Measurements from ENCODE around the gene MBP. TPM values are rescaled to one million over a fixed set of nuclear protein-coding genes. Genes with fewer than 3 reads are reported as not detected.

The MBP gene
- total RNA-seq, 2 experiments from 2014 or later: 47.0 to 65.7 TPM

- no peak for ATAC-seq
- Mint-ChIP-seq H3K27me3 (no peaks in the 10 kb centered on the region), H3K4me1 (peaks cover 78% of the 10 kb centered on the region), H3K4me3 (no peak overlapping the region), H3K9me3 (ENCODE audit: low read depth) (no peaks in the 10 kb centered on the region), H3K36me3 (ENCODE audit: low read depth) (peaks cover 39% of the 10 kb centered on the region), H3K27ac (peak overlapping the region; percentile 59)
- no peak for DNase-seq
- ChIA-PET POLR2A (no interaction called here), CTCF (interaction anchor here (0.8 to 1.5 kb wide), 4 partner anchors 20 to 36 kb away, joined by 3 to 7 read pairs (median 4); no protein-coding TSS in a partner anchor)
- intact Hi-C loops (cut with DNase I, micrococcal nuclease): no loop called here
Observed at GRCh38 chr18:77098029-77098428, 34.6 kb downstream of the MBP start.

- peaks cover 44% of the 10 kb centered on the region for H3K36me3 Mint-ChIP-seq (ENCODE audit: low read depth)
- intact Hi-C loops (cut with DNase I, micrococcal nuclease): no loop called here
- no peak overlapping the region for H3K4me3 Mint-ChIP-seq
- ATAC-seq (no peak), DNase-seq (no peak)
- peak overlapping the region; percentile 40 for H3K27ac Mint-ChIP-seq
- no peaks in the 10 kb centered on the region for H3K27me3 Mint-ChIP-seq
- no peaks in the 10 kb centered on the region for H3K9me3 Mint-ChIP-seq (ENCODE audit: low read depth)
- POLR2A ChIA-PET: interaction anchor here (0.7 kb wide), 1 partner anchor 45 kb away, joined by 3 read pairs; no protein-coding TSS in a partner anchor
- H3K4me1 Mint-ChIP-seq: peaks cover 79% of the 10 kb centered on the region
- CTCF ChIA-PET: interaction anchor here (0.7 to 2.2 kb wide), 10 partner anchors 19 to 554 kb away, joined by 3 to 7 read pairs (median 3); no protein-coding TSS in a partner anchor
Observed at GRCh38 chr18:77096936-77097886, 35.4 kb downstream of the MBP start.

- DNase-seq (no peak), ATAC-seq (no peak)
- Mint-ChIP-seq H3K4me1 (peaks cover 74% of the 10 kb centered on the region), H3K4me3 (no peak overlapping the region), H3K27me3 (no peaks in the 10 kb centered on the region), H3K27ac (peak overlapping the region; percentile 43), H3K9me3 (ENCODE audit: low read depth) (no peaks in the 10 kb centered on the region), H3K36me3 (ENCODE audit: low read depth) (peaks cover 42% of the 10 kb centered on the region)
- ChIA-PET CTCF (interaction anchor here (0.7 to 2.2 kb wide), 6 partner anchors 13 to 95 kb away, joined by 3 to 5 read pairs (median 4); no protein-coding TSS in a partner anchor), POLR2A (no interaction called here)
- intact Hi-C loops (cut with DNase I, micrococcal nuclease): no loop called here
Observed at GRCh38 chr18:77095391-77096371, 36.9 kb downstream of the MBP start.

- H3K4me1 Mint-ChIP-seq: peaks cover 64% of the 10 kb centered on the region
Observed at GRCh38 chr18:77093586-77093985, 39.0 kb downstream of the MBP start.

GRCh38 chr18:77093067-77093430 lies 39.5 kb downstream of the MBP start:
- H3K4me1 Mint-ChIP-seq: peaks cover 59% of the 10 kb centered on the region
- intact Hi-C loops (cut with DNase I, micrococcal nuclease): no loop called here
- H3K27me3 Mint-ChIP-seq: no peaks in the 10 kb centered on the region
- ChIA-PET POLR2A (no interaction called here), CTCF (interaction anchor here (0.7 kb wide), 1 partner anchor 49 kb away, joined by 3 read pairs; no protein-coding TSS in a partner anchor)
- ATAC-seq: no peak
- H3K9me3 Mint-ChIP-seq (ENCODE audit: low read depth): no peaks in the 10 kb centered on the region
- peaks cover 38% of the 10 kb centered on the region for H3K36me3 Mint-ChIP-seq (ENCODE audit: low read depth)
- no peak for DNase-seq
- no peak overlapping the region for H3K27ac Mint-ChIP-seq
- H3K4me3 Mint-ChIP-seq: no peak overlapping the region

More at GRCh38 chr18:77093586-77093985, 39.0 kb downstream of the MBP start:
- ChIA-PET POLR2A (no interaction called here), CTCF (no interaction called here)
- ATAC-seq: no peak
- Mint-ChIP-seq H3K4me3 (no peak overlapping the region), H3K27ac (no peak overlapping the region), H3K27me3 (no peaks in the 10 kb centered on the region), H3K36me3 (ENCODE audit: low read depth) (peaks cover 36% of the 10 kb centered on the region), H3K9me3 (ENCODE audit: low read depth) (no peaks in the 10 kb centered on the region)
- intact Hi-C loops (cut with DNase I, micrococcal nuclease): no loop called here
- DNase-seq: no peak

- CTCF ChIA-PET: interaction anchor here (0.7 to 1.8 kb wide), 2 partner anchors 48 to 119 kb away, joined by 3 to 5 read pairs; no protein-coding TSS in a partner anchor
- intact Hi-C loops (cut with DNase I, micrococcal nuclease): no loop called here
- peak overlapping the region; percentile 38 for H3K27ac Mint-ChIP-seq
- peaks cover 33% of the 10 kb centered on the region for H3K36me3 Mint-ChIP-seq (ENCODE audit: low read depth)
- no peak for ATAC-seq
- H3K9me3 Mint-ChIP-seq (ENCODE audit: low read depth): no peaks in the 10 kb centered on the region
- H3K27me3 Mint-ChIP-seq: no peaks in the 10 kb centered on the region
- no peak for DNase-seq
- H3K4me3 Mint-ChIP-seq: no peak overlapping the region
- peaks cover 53% of the 10 kb centered on the region for H3K4me1 Mint-ChIP-seq
- POLR2A ChIA-PET: no interaction called here
Observed at GRCh38 chr18:77092104-77093066, 40.2 kb downstream of the MBP start.

- Mint-ChIP-seq H3K27me3 (no peaks in the 10 kb centered on the region), H3K36me3 (ENCODE audit: low read depth) (peaks cover 36% of the 10 kb centered on the region), H3K4me1 (peaks cover 53% of the 10 kb centered on the region), H3K27ac (peak overlapping the region; percentile 59), H3K4me3 (no peak overlapping the region), H3K9me3 (ENCODE audit: low read depth) (no peaks in the 10 kb centered on the region)
- ChIA-PET POLR2A (no interaction called here), CTCF (interaction anchor here (1.8 kb wide), 1 partner anchor 120 kb away, joined by 5 read pairs; no protein-coding TSS in a partner anchor)
- intact Hi-C loops (cut with DNase I, micrococcal nuclease): no loop called here
- DNase-seq (no peak), ATAC-seq (no peak)
Observed at GRCh38 chr18:77091366-77091765, 41.2 kb downstream of the MBP start.

GRCh38 chr18:77090546-77091174 lies 41.9 kb downstream of the MBP start:
- Mint-ChIP-seq H3K27ac (peak overlapping the region; percentile 58), H3K36me3 (ENCODE audit: low read depth) (peaks cover 37% of the 10 kb centered on the region), H3K9me3 (ENCODE audit: low read depth) (no peaks in the 10 kb centered on the region), H3K4me1 (peaks cover 54% of the 10 kb centered on the region), H3K4me3 (no peak overlapping the region), H3K27me3 (no peaks in the 10 kb centered on the region)
- intact Hi-C loops (cut with DNase I, micrococcal nuclease): no loop called here
- DNase-seq: no peak
- ATAC-seq: no peak
- ChIA-PET POLR2A (no interaction called here), CTCF (interaction anchor here (1.8 kb wide), 1 partner anchor 121 kb away, joined by 5 read pairs; no protein-coding TSS in a partner anchor)

- intact Hi-C loops (cut with DNase I, micrococcal nuclease): loop anchor here in 1 of 2 experiments (2.0 kb wide), 1 partner anchor 17 kb away; no protein-coding TSS in a partner anchor
- no peak for ATAC-seq
- POLR2A ChIA-PET: no interaction called here
- DNase-seq: no peak
- peak overlapping the region; percentile 58 for H3K27ac Mint-ChIP-seq
- CTCF ChIA-PET: no interaction called here
- no peak overlapping the region for H3K4me3 Mint-ChIP-seq
- H3K27me3 Mint-ChIP-seq: no peaks in the 10 kb centered on the region
- peaks cover 36% of the 10 kb centered on the region for H3K36me3 Mint-ChIP-seq (ENCODE audit: low read depth)
- peaks cover 51% of the 10 kb centered on the region for H3K4me1 Mint-ChIP-seq
- no peaks in the 10 kb centered on the region for H3K9me3 Mint-ChIP-seq (ENCODE audit: low read depth)
Observed at GRCh38 chr18:77089723-77090285, 42.8 kb downstream of the MBP start.

Data from activated CD4-positive, alpha-beta T cell treated with anti-CD3 and anti-CD28 coated beads for 36 hours (primary cell).